GM19238 (cell line): ENCODE measurements around the gene ZNF646.
"Not testable (repeated sequence)": the region's sequence is repeated elsewhere in the genome, so short reads cannot be mapped to it uniquely, and the experiment has no call there.

Experiments
- DNase-seq: peaks from one replicate; pipeline ENCODE4 v3.0.0; 2011; ENCODE audit warnings: low spot score; ENCODE audit not compliant: insufficient read length

The ZNF646 gene

DNA sequence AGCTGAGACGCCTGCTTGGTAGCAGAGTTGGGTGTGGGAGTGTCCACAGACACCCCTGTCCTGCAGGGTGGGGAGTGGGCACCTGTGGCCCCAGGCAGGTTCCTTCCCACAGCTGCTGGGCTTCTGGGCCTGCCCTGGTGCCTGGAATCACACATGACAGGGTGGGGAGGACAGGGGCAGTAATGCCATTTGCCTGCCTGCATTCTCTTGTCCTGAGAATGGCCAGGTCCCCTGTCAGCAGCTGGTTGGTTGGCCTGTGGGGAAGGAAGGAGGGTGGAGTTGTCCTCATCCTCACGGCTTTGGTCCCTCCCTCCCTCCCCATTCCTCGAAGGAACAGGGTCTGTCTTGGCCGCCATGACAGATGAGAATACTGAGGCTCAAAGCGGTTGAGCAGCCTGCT lies 9.3 kb downstream of the ZNF646 start:
- no peak for DNase-seq

DNA sequence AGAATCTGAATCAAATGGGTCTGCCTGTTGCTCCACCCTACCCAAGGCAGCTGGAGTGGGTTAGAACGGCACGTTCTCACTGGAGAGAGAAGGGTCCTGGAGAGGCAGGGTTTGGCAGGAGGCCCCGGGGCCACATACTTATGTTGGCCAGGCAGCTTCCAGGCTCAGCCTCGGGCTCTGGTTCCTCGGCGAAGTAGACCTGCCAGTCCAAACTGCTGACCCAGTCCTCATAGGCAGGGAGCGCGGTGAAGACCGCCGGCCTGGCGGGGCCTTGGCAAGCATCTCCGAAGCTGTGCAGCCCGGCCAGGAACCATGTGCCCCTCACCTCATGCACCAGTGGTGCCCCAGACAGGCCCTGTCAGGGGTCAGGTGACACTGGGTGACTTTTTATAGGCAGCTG lies 9.8 kb downstream of the ZNF646 start:
- DNase-seq, result no peak

DNA sequence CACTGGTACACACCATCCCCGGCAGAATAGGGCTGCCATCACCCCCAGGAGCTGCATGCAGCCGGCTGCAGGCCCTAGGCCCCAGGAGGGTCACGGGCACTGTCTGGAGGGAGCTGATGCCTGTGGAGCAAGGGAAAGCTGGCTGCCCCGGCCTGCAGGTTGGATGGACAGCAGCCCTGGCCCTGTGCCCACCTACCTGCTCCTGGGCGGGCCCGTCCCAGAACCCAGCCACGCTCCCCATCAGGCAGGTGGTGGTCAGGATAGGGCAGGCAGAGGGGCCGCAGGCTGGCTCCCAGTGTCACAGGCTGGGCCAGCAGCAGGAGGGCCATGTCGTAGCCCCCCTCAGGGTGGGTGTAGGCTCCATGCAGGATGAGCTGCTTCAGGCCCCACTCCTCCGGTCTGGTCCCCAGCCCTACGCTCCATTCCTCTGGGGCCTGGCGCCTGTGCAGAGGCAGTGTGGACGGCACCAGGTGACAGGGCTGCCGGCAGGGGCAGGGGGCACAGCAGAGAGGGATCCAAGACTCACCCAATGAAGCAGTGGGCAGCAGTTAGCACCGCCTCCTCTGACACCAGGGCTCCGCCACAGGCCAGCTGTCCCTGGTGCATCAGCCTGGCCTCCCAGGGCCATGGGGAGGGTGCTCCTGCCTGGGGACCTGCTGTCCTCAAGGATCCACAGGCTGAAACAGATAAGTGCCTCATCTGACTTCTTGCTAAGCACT lies 10.5 kb downstream of the ZNF646 start:
- DNase-seq, result no peak

DNA sequence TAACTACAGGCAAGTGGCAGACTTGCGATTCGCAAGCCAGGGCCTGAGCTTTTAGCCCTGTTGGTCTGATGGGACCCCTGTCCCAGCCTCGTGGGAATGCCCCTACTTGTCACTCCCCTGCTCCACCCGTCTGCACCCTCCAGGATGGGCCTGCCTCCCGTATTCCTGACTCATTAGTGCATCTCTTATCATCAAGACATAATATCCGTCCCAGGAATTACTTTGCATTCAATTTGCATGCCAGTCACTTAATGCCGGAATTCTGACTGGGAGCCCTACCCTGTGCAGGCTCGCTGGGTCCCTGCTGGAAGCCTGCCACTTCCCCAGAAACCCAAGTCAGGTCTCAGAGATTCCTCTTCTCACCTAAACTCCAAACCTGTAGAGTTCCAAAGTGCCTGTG lies 11.2 kb downstream of the ZNF646 start:
- DNase-seq, result no peak

DNA sequence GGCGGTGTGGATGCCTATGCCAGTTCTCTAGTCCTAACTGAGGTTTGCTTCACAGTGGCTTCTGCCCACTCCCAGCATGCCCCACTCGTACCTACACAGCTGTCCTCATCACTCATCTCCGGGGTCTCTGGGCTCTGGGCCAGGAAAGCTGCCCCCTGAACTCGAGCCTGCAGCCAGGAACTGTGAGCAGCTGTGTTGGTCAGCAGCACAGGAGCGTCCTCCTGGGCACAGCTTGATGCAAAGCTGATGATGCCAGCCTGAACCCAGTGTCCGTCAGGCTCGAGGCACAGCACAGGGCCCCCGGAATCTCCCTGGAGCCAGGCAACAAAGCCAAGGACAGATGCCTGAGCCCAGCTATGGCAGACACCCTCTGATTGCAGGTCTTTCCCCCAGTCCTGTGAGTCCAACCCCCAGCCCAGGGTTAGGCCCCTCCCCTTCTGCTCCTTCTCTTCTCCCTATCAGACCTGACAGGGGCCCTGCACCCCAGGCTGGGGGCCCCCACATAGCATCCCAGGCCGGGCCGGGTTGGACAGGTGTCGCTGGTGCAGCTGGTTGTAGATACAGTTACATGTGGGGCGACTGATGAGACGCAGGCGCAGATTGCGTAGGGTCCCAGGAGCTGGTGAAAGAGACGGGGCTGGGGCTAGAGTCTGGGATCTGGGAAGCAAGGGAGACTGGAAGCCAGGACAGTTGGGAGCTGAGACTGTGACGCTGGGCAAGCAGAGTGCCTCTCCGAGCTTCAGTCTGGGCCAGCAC lies 11.8 kb downstream of the ZNF646 start:
- DNase-seq, result no peak

DNA sequence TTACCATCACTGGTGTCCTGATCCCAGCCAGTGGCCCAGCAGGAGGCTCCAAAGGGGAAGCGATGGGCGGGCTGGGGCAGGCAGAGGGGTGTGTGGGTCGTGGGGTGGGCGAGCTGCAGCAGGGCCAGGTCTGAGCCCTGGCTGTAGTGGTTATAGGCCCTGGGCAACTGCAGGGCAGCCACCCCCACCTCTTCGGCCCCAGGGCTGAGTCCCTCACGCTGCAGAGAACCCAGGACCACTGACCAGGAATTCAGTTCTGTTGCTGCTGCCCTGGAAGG lies 12.3 kb downstream of the ZNF646 start:
- DNase-seq, result no peak

DNA sequence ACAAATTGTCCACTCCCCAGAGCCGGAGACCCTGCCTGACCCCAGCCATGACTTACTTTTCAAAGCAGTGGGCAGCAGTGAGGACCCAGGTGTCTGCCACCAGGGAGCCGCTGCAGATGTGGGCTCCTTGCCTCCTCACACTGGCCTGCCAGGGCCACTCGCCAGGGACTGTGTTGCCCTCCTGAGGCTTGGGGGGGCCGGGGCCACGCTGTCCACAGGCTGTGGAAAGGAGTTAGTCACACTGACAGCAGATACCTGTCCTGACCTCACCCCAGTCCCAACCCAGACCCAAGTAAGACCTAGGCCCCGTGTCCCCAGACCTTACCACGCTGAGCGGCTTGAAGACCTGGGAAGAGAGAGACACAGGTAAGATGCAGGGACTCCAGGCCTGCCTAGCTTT lies 13.3 kb downstream of the ZNF646 start:
- DNase-seq, result no peak

DNA sequence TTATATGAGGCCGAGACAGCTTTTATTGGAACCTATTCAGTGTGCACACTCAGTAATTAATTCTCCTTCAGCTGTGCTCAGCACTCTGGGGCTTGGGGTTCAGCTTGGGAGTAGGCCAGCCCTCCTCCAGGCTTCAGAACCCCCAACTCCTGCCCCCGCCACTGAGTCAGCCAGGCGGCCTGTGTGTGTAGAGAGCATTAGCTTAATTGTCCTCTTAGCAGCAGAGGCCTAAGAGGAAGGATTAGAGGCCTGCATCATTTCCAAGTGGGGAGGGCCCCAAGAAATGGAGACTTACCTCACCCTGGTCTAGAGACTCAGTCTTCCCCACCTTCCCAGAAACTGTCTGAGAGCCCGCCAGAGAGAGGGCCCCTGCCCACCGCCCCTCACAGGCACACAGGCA lies 13.7 kb downstream of the ZNF646 start:
- DNase-seq, result no peak

DNA sequence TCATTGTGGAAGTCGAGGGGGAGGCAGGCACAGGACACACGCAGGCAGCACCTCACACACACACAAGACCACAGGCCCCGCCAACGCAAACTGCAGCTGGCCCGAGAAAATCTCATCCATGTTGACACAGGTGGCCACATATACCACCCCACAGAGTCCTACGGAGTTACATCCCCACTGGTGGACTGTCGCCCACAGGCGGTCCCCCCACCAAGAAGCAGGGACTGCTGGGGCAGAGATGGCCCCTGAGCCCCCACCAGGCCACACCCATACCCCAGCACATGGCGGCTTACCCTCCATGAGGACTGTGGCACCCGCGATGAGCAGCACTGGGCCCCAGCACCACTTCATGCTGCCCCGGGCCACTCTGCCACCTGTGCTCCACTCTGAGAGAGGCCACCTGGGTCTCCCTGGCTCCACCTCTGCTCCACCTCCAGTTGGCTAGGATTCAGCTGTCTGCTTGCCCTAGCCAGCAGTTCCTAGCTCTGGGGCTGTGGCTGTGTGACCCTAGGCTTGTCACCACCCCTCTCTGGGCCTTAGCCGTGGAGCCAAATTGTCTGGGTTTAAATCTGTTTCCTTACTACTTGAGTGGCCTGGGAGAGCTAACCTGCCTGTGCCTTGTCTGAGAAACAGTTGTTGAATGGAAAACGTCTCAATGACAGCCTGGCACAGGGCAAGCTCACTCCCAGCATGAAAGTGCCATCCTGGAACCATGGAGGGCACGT lies 14.4 kb downstream of the ZNF646 start, which contains the start of gene PRSS53:
PRSS53 (minus strand) TSS at position 485 of the 725 bp plus-strand sequence; CDS start at position 351, 134 bp downstream.
- DNase-seq, result no peak

DNA sequence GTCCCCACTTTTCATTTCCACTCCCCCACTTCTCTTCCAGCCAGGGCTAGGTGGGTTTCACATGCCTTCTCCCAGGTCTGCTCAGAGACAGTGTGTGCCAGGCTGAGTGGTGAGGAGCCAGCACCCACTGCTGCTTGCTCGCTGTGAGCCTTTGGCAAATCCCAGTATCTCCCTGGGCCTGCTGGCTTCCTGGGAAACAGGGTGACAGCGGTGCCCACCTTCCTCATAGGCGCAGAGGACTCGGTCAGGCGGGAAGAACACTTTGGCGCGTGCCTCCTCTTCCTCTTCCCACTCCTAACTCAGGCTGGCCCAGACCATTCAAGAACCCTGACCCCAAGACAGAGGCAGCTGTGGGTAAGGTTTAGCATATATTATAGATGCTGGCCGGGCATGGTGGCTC lies 15.0 kb downstream of the ZNF646 start:
- DNase-seq, result no peak

DNA sequence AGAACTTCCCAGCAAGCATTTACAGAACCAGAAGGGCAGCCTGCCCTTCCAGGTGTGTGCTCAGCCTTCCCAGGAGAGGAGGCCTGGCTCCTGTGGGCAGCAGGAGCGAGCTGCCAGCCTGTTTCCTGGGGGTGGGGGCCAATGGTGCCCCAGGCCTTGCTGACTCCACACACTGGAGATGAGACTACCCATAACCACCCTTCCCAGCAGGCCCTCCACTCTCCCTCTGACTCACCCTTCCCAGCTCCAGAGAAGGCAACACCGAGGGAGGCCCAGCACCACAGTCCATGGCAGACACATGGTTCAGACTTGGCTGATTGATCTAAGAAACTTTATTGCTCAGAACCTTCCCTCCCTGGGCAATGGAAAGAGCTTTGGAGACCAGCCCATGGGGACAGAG lies 16.3 kb downstream of the ZNF646 start:
- no peak for DNase-seq

DNA sequence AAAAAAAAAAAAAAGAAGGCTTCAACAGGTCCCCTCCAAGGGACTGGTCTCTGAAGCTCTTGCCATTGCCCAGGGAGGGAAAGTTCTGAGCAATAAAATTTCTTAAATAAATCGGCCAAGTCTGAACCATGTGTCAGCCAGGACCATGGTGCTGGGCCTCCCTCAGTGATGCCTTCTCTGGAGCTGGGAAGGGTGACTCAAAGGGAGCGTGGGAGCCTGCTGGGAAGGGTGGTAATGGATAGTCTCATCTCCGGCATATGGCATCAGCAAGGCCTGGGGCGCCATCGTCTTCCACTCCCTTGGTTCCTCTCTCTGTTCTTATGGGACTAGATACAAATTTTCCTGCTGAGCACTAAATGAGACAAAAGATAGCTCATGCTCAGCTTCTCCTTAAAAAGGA lies 18.1 kb downstream of the ZNF646 start:
- no peak for DNase-seq

DNA sequence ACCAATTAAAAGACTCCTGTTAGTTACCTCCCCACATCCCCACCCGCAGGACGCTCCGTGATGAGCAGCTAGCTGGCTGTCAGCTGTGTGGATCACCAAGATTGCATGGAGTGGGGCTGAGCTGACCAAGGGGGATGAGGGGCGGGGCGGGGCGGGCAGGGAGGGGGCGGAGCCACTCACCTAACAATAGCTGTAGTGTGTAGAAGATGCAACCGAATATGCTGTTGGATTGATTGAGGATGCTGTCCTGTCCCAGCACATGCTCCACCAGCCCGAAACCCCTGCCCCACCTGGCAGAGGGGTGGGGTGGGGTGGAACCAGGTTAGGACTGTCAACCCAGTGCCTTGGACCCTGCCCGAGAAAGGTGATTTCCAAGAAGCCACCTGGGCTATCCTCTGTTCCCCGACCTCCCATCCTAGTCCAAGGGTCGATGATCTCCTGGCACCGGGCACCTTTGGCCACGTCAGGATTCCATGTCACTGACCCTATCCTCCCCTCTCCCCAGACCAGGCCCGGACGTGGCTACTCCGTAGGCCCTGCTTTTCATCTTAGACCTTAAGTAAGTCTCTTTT lies 19.0 kb downstream of the ZNF646 start:
- no peak for DNase-seq

DNA sequence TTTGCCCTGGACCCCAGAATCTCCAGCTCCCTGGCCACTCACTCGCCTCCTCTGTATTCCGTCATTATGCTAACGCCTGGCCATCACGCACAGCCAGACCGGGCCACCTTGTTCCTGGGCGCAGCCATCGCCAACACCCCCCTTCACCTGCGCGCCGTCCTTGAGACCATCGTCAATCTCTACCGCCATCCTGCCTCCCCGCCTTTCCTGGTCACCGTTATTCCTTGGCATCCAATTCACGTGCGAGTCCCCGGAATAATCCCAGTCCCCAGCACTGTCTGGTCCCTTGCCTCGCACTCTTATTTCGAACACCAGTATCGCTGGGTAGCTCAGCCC lies 19.8 kb downstream of the ZNF646 start:
- DNase-seq, result no peak

DNA sequence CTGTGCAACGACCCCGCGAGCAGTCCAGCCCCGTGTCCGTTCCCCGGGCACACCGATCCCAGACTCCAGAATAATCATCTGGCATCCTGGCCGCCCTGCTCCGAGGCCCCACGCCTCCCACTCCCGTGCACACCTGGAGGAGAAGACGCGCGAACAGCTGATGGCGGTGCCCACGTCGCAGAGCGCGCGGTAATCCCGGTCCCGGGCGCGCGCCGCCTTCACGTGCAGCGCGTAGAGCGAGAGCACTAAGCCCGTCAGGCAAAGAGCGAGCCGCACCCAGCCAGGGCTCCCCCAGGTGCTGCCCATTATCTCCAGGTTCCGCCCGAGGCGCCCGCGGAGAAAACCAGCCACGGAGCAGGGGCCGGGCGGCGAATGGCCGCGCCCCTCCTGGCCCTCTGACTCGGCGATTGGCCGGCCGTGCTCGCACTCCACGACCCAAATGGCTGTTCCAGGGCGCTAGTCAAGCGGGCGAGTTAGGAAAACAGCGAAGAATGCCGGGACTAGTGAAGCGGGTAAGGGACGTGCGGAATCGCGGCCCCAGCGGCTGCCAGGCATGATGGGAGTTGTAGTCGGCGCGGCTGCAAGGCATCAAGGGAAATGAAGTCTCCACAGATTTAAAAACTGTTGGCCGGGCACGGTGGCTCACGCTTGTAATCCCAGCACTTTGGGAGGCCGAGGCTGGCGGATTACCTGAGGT lies 20.4 kb downstream of the ZNF646 start, which contains the start of gene VKORC1:
VKORC1 (minus strand) TSS at position 374 of the 697 bp plus-strand sequence; CDS start at position 306, 68 bp downstream.
- DNase-seq, result peak; percentile 89

DNA sequence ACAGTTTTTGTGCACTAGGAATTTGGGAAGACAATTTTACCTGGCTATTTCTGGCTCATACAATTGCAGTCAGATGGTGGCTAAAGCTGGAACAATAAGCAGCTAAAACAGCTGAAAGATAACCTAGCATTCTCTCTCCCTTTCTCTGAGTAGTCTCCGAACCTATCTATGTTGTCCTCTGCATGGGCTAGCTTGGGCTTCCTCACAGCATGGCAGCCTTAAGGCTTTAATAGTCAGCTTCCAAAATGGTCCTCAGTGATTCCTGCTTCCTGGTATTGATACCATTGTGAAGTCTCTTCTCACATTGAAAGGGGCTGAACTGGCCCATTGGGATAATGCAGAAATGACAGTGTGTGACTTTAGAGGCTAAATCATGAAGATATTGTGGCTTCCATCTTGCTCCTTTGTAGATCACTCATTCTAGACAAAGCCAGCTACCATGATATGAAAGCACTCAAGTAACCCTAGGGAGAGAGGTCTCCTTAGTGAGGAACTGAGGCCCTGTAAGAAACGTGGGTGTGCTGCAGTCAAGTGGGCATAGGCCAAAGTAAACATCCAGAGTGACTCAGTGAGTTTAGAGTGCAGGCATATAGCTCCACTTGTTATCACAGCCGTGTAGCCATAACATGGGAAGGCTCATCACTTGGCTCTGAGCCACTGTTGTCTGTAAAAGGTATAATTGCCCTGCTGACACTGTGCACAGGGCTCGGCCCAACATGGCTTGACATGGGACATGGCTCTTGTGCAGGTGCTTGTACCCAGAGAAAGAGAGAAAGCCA lies 25.8 kb downstream of the ZNF646 start:
- DNase-seq, result no peak

DNA sequence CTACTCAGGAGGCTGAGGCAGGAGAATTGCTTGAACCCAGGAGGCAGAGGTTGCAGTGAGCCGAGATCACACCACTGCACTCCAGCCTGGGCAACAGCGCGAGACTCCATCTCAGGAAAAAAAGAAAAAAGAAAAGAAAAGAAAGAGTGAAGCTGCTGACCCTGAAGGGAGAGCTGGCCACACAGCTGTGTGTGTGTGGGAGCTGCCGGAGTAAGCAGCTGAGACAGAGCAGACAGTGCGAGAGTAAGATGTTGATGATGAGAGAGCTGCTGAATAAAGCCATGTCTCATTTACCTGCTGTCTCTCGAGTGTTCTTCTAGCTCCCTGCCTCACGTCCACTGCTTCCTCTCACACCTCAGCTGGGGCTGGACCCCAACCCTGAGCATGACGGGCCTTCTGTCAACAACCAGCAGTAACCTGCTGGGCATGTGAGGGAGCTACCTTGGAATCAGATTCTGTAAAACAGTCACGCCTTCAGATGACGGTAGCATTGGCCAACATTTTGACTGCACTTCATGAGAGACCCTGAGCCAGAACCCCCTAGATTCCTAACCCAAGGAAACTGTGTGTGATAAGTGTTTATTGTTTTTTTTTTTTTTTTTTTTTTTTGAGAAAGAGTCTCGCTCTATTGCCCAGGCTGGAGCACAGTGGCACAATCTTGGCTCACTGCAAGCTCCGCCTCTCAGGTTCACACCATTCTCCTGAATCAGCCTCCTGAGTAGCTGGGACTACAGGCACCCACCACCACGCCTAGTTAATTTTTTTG lies 26.8 kb downstream of the ZNF646 start:
- not testable (repeated sequence) for DNase-seq

DNA sequence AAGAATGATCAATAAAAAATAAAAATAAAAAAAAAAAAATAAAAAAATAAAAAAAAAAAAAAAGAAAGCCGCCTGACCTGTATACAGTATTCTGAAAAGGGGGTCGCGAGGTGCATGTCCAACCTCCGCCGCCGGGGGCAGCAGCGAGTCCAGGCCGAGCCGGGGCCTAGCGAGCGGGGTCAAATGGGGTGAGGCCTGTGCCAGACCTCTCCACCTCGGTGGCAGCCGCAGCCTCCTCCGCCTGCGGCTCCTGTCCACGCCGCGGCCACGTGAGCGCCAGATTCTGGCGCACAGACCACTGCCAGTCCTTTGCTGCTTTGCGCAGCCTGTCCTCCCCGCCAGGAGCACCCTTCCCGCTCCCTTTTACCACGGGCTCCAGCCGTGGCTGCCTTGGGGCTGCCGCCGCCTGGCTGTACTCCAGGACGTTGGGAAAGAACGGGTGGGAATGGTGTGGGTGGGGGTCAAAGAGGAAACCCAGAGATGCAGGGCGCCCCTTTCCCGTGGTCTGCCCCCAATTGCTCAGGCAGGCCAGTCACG lies 31.5 kb downstream of the ZNF646 start:
- DNase-seq, result peak; percentile 85
